Measurements from ENCODE around the gene ARMC5. TPM values are rescaled to one million over a fixed set of nuclear protein-coding genes. Genes with fewer than 3 reads are reported as not detected.
"Not testable (repeated sequence)": the region's sequence is repeated elsewhere in the genome, so short reads cannot be mapped to it uniquely, and the experiment has no call there.

The ARMC5 gene
- polyA plus RNA-seq, 2 of the 4 experiments (the other 2 are of a cell fraction), result 3.2 to 6.1 TPM

DNA sequence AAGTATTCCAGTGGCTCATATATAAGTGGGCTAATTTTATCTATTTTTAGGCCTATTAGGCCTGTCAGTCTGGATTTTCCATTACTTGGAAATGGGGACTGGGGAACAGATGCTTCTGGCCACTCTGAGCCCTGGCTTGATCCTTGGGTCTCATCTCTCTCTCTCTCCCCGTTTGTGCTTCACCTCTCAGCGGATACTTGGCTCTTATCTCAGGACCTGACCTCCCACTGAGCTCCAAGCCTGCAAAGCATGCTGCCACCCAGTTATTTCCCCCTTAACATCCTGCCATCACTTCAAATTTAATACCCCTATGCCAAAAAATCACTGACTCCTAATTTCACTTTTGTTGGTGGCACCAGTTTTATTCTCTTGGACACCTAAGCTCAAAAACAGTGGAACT is 20.9 kb upstream of the ARMC5 start:
- no peak for FAIRE-seq
- no peak for ATAC-seq
- ChIA-PET POLR2A (no interaction called here), CTCF (interaction anchor here (2.3 kb wide), 1 partner anchor 13 kb away, joined by 7 read pairs; no protein-coding TSS in a partner anchor)
- Histone ChIP-seq H3K9me3 (no peaks in the 10 kb centered on the region), H3K4me2 (no peak overlapping the region), H3K4me3 (no peak overlapping the region), H3K4me1 (no peaks in the 10 kb centered on the region), H3K27ac (no peak overlapping the region)
- 79% methylated on average over 2 of the region's 2 CpGs for WGBS (ENCODE audit: missing lambda C conversion rate)
- DNase-seq (ENCODE audit: low read depth in 1 of 2, low spot score in 1 of 2), result no peak
- TF ChIP-seq CEBPB (IDR thresholded peaks at IDR 0.05), result no peak
- no peak for TF ChIP-seq MAZ (IDR thresholded peaks at IDR 0.05; ENCODE audit: borderline replicate concordance, low read depth, low read length)
- no peak for TF ChIP-seq POLR2A (IDR thresholded peaks at IDR 0.05; ENCODE audit: low read length)
- TF ChIP-seq RARB (CRISPR knock-in tag; IDR thresholded peaks at IDR 0.05), result no peak
- TF ChIP-seq FOSB (CRISPR knock-in tag; IDR thresholded peaks at IDR 0.05), result no peak

GRCh38 chr16:31439023-31439422 is 20.3 kb upstream of the ARMC5 start:
- FAIRE-seq; H3K4me2 ChIP-seq; H3K9me3 ChIP-seq; H3K4me1 ChIP-seq; ATAC-seq; H3K4me3 ChIP-seq; DNase-seq (ENCODE audit: low read depth in 1 of 2, low spot score in 1 of 2); POLR2A ChIA-PET; H3K27ac ChIP-seq: not testable (repeated sequence)
- 33% methylated on average over 4 of the region's 4 CpGs for WGBS (ENCODE audit: missing lambda C conversion rate)
- CTCF ChIA-PET, result interaction anchor here (2.3 kb wide), 1 partner anchor 12 kb away, joined by 7 read pairs; no protein-coding TSS in a partner anchor

DNA sequence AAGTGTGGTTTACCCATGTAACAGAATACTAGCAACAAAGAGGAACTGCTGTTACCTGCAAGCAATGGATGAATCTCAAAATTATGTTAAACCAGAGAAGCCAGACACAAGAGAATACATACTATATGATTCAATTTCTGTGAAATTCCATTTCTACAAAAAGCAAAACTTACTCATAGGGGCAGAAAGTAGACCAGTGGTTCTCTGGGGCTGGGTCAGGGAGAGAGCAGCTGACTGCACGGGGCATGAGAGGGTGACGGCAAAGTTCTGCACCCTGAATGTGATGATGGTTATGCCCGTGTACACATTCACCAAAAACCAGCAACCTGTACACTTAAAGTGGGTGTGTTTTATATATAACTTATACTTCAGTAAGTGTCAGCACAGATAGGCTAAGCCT is 19.8 kb upstream of the ARMC5 start:
- POLR2A ChIA-PET, result interaction anchor here (1.7 kb wide), 1 partner anchor 20 kb away, joined by 7 read pairs; the partner anchor contains the start of gene ARMC5
- DNase-seq (ENCODE audit: low read depth in 1 of 2, low spot score in 1 of 2) (no peak), FAIRE-seq (no peak), ATAC-seq (no peak)
- no peak overlapping the region for H3K27ac ChIP-seq
- H3K4me1 ChIP-seq, result no peaks in the 10 kb centered on the region
- no peak overlapping the region for H3K4me2 ChIP-seq
- CTCF ChIA-PET, result interaction anchor here (2.3 kb wide), 1 partner anchor 12 kb away, joined by 7 read pairs; no protein-coding TSS in a partner anchor
- H3K9me3 ChIP-seq, result no peaks in the 10 kb centered on the region
- H3K4me3 ChIP-seq, result no peak overlapping the region
- TF ChIP-seq, protein P1, sequence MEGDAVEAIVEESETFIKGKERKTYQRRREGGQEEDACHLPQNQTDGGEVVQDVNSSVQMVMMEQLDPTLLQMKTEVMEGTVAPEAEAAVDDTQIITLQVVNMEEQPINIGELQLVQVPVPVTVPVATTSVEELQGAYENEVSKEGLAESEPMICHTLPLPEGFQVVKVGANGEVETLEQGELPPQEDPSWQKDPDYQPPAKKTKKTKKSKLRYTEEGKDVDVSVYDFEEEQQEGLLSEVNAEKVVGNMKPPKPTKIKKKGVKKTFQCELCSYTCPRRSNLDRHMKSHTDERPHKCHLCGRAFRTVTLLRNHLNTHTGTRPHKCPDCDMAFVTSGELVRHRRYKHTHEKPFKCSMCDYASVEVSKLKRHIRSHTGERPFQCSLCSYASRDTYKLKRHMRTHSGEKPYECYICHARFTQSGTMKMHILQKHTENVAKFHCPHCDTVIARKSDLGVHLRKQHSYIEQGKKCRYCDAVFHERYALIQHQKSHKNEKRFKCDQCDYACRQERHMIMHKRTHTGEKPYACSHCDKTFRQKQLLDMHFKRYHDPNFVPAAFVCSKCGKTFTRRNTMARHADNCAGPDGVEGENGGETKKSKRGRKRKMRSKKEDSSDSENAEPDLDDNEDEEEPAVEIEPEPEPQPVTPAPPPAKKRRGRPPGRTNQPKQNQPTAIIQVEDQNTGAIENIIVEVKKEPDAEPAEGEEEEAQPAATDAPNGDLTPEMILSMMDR (IDR thresholded peaks at IDR 0.05), result no peak
- WGBS (ENCODE audit: missing lambda C conversion rate), result 83% methylated on average over 3 of the region's 3 CpGs

- DNase-seq (ENCODE audit: low read depth in 1 of 2, low spot score in 1 of 2) (no peak), FAIRE-seq (no peak), ATAC-seq (no peak)
- Histone ChIP-seq H3K4me3 (no peak overlapping the region), H3K9me3 (no peaks in the 10 kb centered on the region), H3K4me1 (no peaks in the 10 kb centered on the region), H3K27ac (no peak overlapping the region), H3K4me2 (no peak overlapping the region)
- 84% methylated on average over 4 of the region's 4 CpGs for WGBS (ENCODE audit: missing lambda C conversion rate)
- POLR2A ChIA-PET, result interaction anchor here (1.7 kb wide), 1 partner anchor 19 kb away, joined by 7 read pairs; the partner anchor contains the start of gene ARMC5
- CTCF ChIA-PET, result interaction anchor here (0.6 to 5.5 kb wide), 6 partner anchors 10 to 396 kb away, joined by 3 to 52 read pairs (median 6); partner anchors contain the start of gene ARMC5
- TF ChIP-seq, protein P2, sequence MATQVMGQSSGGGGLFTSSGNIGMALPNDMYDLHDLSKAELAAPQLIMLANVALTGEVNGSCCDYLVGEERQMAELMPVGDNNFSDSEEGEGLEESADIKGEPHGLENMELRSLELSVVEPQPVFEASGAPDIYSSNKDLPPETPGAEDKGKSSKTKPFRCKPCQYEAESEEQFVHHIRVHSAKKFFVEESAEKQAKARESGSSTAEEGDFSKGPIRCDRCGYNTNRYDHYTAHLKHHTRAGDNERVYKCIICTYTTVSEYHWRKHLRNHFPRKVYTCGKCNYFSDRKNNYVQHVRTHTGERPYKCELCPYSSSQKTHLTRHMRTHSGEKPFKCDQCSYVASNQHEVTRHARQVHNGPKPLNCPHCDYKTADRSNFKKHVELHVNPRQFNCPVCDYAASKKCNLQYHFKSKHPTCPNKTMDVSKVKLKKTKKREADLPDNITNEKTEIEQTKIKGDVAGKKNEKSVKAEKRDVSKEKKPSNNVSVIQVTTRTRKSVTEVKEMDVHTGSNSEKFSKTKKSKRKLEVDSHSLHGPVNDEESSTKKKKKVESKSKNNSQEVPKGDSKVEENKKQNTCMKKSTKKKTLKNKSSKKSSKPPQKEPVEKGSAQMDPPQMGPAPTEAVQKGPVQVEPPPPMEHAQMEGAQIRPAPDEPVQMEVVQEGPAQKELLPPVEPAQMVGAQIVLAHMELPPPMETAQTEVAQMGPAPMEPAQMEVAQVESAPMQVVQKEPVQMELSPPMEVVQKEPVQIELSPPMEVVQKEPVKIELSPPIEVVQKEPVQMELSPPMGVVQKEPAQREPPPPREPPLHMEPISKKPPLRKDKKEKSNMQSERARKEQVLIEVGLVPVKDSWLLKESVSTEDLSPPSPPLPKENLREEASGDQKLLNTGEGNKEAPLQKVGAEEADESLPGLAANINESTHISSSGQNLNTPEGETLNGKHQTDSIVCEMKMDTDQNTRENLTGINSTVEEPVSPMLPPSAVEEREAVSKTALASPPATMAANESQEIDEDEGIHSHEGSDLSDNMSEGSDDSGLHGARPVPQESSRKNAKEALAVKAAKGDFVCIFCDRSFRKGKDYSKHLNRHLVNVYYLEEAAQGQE (IDR thresholded peaks at IDR 0.05), result no peak
- no peak for TF ChIP-seq MAZ (IDR thresholded peaks at IDR 0.05; ENCODE audit: borderline replicate concordance, low read depth, low read length)
- TF ChIP-seq RCOR1 (IDR thresholded peaks at IDR 0.05; ENCODE audit: low read depth, low read length), result no peak
- TF ChIP-seq SREBF2 (IDR thresholded peaks at IDR 0.05), result no peak
- no peak for TF ChIP-seq ELK1 (IDR thresholded peaks at IDR 0.05; ENCODE audit: low read depth, low read length)
- TF ChIP-seq HOXB13 (CRISPR knock-in tag; IDR thresholded peaks at IDR 0.05; ENCODE audit: low read depth), result no peak
- no peak for TF ChIP-seq RNF2 (IDR thresholded peaks at IDR 0.05; ENCODE audit: borderline replicate concordance, low read depth)
- no peak for TF ChIP-seq CHD4 (IDR thresholded peaks at IDR 0.05; ENCODE audit: borderline replicate concordance)
- no peak for TF ChIP-seq HOXA7 (CRISPR knock-in tag; IDR thresholded peaks at IDR 0.05)
Observed at GRCh38 chr16:31440516-31441184, 18.7 kb upstream of the ARMC5 start.

Measured in A549 (cell line).